ENCODE data around the gene CHRNB2. TPM values are rescaled to one million over a fixed set of nuclear protein-coding genes. Genes with fewer than 3 reads are reported as not detected.

CHRNB2 gene
- total and polyA plus RNA-seq, 4 donors: 0.08 TPM; not detected in 3

DNA sequence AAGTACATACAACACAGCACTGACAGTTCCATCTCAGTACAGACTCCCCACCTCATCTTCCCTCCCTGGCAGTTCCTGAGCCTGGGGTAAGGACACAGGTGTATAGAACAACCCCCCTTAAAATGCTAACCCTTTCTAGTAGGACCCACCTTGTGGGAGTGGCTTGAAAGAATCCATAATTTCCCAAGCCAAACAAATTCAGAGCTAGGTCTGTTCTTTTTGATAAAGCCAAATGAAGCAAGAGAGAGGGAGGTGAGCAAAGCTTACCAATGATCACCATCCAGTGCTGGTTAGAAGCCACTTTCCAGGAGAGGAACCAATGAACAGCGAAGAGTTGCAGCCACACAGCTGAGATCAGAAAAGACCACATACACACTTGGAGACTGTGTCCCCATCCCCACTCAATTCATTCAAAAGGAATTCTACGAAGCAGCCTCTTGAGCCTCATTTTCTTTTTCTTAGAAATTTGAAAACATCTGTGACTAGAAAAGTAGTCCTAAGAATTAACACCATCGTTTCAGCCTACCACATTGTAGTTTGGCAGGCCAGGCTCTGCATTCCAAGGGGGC, 18.3 kb upstream of the CHRNB2 start:
- Histone ChIP-seq H3K9me3 (ENCODE audit: control insufficient read depth, low read length) (no peaks in the 10 kb centered on the region), H3K27ac (ENCODE audit: low read depth in 1 of 2, low read length in 2 of 2) (no peak overlapping the region), H3K36me3 (ENCODE audit: control insufficient read depth in 1 of 2, insufficient read depth in 2 of 2, low read length in 1 of 2) (peaks cover 4 to 22% of the 10 kb centered on the region in 2 donors), H3K4me3 (ENCODE audit: low read length in 2 of 2) (no peak overlapping the region), H3K27me3 (ENCODE audit: control insufficient read depth in 1 of 2, insufficient read depth in 2 of 2, low read length in 1 of 2) (no peaks in the 10 kb centered on the region), H3K4me1 (ENCODE audit: control insufficient read depth in 1 of 2, insufficient read depth in 2 of 2, low read length in 2 of 2) (no peaks in the 10 kb centered on the region)
- 73% methylated on average over 3 of the region's 3 CpGs for WGBS, 2 donors
- DNase-seq: no peak
- no peak for ATAC-seq (ENCODE audit: low FRiP score)
- intact Hi-C loops (cut with DNase I): loop anchor here in 1 of 2 donors (5.0 kb wide), 2 partner anchors 67 to 142 kb away; partner anchors contain the start of gene IL6R

DNA sequence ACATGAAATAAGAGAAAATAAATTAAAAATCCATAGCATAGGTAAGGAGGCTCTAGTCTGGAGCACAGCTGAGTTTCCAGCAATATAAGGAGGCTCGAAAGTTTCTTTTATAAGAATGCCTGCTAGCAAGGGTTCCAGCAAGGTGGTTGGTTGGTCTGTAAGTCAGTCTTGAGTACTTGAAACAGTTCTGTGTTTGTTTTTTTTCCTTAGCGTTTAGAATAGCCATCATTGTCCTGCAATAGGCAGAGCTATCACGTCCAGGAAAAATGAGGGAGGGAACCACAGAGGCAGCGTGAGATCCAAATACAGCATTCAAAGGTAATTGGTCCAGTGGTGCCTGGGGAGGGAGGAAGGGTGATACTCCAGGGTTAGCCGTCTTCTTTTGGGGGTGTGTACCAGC, 17.5 kb upstream of the CHRNB2 start:
- no peak for ATAC-seq (ENCODE audit: low FRiP score)
- no peak for DNase-seq
- no peaks in the 10 kb centered on the region for H3K4me1 ChIP-seq (ENCODE audit: control insufficient read depth in 1 of 2, insufficient read depth in 2 of 2, low read length in 2 of 2)
- peaks cover 9 to 25% of the 10 kb centered on the region in 2 donors for H3K36me3 ChIP-seq (ENCODE audit: control insufficient read depth in 1 of 2, insufficient read depth in 2 of 2, low read length in 1 of 2)
- intact Hi-C loops (cut with DNase I): no loop called here
- H3K4me3 ChIP-seq (ENCODE audit: low read length in 2 of 2): no peak overlapping the region
- H3K27me3 ChIP-seq (ENCODE audit: control insufficient read depth in 1 of 2, insufficient read depth in 2 of 2, low read length in 1 of 2): no peaks in the 10 kb centered on the region
- H3K27ac ChIP-seq (ENCODE audit: low read depth in 1 of 2, low read length in 2 of 2): no peak overlapping the region
- WGBS, 2 donors: 45 to 50% methylated on average over 5 of the region's 5 CpGs
- no peaks in the 10 kb centered on the region for H3K9me3 ChIP-seq (ENCODE audit: control insufficient read depth, low read length)

DNA sequence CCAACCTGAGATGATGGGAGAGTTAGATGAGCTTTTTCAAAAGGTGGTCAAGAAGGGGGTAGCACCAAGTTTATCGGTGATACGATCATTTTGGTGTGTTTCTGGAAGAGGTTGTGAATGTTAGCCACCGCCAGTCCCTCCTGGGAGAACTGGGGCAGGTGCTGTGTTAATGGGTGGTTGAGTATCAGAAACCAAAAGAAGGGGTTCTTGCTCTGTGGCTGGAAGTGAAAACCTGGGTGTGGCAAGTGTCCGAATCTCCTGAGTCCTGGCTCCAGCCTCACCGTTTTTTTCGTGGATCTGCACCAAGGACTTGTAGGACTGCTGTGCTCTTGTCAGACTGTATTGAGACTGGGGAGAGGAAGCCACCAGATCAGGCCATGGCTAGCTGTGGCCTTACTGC, 16.9 kb upstream of the CHRNB2 start:
- no peaks in the 10 kb centered on the region for H3K27me3 ChIP-seq (ENCODE audit: control insufficient read depth in 1 of 2, insufficient read depth in 2 of 2, low read length in 1 of 2)
- 69 to 77% methylated on average over 6 of the region's 6 CpGs for WGBS, 2 donors
- no peak overlapping the region for H3K4me3 ChIP-seq (ENCODE audit: low read length in 2 of 2)
- H3K27ac ChIP-seq (ENCODE audit: low read depth in 1 of 2, low read length in 2 of 2): no peak overlapping the region
- no peak for ATAC-seq (ENCODE audit: low FRiP score)
- no peaks in the 10 kb centered on the region for H3K4me1 ChIP-seq (ENCODE audit: control insufficient read depth in 1 of 2, insufficient read depth in 2 of 2, low read length in 2 of 2)
- no peaks in the 10 kb centered on the region for H3K9me3 ChIP-seq (ENCODE audit: control insufficient read depth, low read length)
- DNase-seq: no peak
- intact Hi-C loops (cut with DNase I): no loop called here
- H3K36me3 ChIP-seq (ENCODE audit: control insufficient read depth in 1 of 2, insufficient read depth in 2 of 2, low read length in 1 of 2): peaks cover 9 to 29% of the 10 kb centered on the region in 2 donors

DNA sequence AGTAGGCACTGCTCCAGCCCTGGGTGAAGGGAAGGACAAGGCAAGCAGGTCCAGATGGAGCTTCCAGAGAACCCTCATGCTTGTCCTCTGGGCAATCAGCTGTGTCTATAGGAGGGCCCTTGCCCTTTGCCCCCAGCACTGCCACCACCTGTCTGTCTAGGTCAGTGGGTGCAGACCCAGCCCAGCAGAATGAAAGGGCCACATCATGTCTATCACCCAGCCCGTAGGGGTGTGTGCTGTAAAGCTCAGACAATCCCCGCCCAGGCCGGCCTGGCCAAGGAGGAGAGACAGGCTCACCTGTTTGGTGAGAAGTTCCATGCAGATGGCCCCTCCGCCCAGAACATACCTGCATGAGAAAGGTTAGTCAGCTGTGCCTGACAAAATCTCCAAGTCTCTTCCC, 16.1 kb upstream of the CHRNB2 start:
- DNase-seq: no peak
- H3K27me3 ChIP-seq (ENCODE audit: control insufficient read depth in 1 of 2, insufficient read depth in 2 of 2, low read length in 1 of 2): no peaks in the 10 kb centered on the region
- H3K27ac ChIP-seq (ENCODE audit: low read depth in 1 of 2, low read length in 2 of 2): no peak overlapping the region
- no peaks in the 10 kb centered on the region for H3K9me3 ChIP-seq (ENCODE audit: control insufficient read depth, low read length)
- intact Hi-C loops (cut with DNase I): no loop called here
- H3K4me3 ChIP-seq (ENCODE audit: low read length in 2 of 2): no peak overlapping the region
- ATAC-seq (ENCODE audit: low FRiP score): no peak
- H3K4me1 ChIP-seq (ENCODE audit: control insufficient read depth in 1 of 2, insufficient read depth in 2 of 2, low read length in 2 of 2): peaks cover 2 to 4% of the 10 kb centered on the region in 2 donors
- H3K36me3 ChIP-seq (ENCODE audit: control insufficient read depth in 1 of 2, insufficient read depth in 2 of 2, low read length in 1 of 2): peaks cover 9 to 29% of the 10 kb centered on the region in 2 donors
- 87 to 92% methylated on average over 4 of the region's 4 CpGs for WGBS, 2 donors

DNA sequence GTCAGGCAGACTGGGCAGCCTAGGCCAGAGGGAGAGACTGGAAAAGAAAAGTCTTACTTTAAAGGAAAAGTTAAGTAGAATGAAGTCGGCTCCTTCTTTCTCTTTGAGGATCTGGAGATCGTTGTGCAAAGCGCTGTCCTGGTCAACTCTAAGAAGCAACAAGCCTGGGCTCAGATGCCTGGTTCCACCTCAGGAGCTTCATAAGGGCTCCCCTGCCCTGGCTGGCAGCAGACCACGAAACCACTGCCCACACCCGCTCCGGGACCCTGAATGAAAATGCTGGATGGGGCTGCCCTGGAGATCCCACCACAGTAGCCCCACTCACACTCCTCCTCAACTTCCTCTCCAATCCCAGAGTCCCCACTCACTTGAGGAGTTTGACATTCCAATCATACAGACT, 15.5 kb upstream of the CHRNB2 start:
- intact Hi-C loops (cut with DNase I): no loop called here
- peaks cover 2 to 8% of the 10 kb centered on the region in 2 donors for H3K4me1 ChIP-seq (ENCODE audit: control insufficient read depth in 1 of 2, insufficient read depth in 2 of 2, low read length in 2 of 2)
- no peak for ATAC-seq (ENCODE audit: low FRiP score)

DNA sequence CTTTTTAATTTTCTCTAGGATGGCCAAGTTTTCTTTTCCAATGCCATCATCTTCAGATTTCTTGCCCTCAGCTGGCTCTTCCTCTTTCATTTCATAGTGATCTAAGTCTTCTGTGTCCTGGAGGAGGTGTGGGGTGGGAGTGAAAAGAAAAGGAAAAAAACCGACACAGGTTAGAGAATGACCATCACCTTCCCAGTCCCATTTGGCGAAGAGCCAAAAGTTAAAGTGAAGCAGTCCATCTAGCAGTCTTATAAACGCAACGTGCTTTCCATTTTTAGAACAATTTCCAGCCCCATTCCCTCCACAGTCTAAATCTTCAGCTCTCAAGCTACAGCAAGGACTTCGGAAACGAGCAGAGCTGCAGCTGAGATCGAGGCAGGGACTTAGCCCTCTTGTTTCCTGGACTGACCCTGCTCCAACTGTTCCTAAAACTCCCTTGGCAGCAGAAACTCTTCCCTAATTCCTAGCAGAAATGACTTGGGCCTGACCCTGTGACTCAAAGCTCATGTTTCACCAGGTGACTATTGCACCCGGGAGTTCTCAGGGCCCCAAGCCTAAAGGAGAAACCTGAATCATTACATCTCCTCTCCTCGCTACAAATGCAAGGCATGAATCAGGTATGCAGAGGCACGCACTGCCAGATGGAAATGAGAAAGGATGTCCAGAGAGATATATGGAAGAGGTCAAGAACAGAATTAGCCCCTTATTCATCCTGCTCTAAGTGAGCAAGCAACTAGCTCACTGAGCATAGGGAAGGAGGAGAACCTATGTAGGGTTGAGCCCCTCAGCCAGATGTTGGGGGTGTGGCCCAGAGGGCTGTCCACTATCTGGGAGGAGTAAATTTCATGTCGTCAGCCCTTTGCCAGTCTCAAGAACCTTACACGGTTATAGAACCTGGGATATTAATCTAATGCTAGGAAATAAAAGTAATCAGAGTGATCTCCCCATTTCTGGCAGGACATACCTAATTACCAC, 14.2 kb upstream of the CHRNB2 start:
- H3K4me1 ChIP-seq (ENCODE audit: control insufficient read depth in 1 of 2, insufficient read depth in 2 of 2, low read length in 2 of 2): peaks cover 2 to 8% of the 10 kb centered on the region in 2 donors
- no peaks in the 10 kb centered on the region for H3K9me3 ChIP-seq (ENCODE audit: control insufficient read depth, low read length)
- no peaks in the 10 kb centered on the region for H3K27me3 ChIP-seq (ENCODE audit: control insufficient read depth in 1 of 2, insufficient read depth in 2 of 2, low read length in 1 of 2)
- DNase-seq (no peak), ATAC-seq (ENCODE audit: low FRiP score) (no peak)
- no peak overlapping the region for H3K27ac ChIP-seq (ENCODE audit: low read depth in 1 of 2, low read length in 2 of 2)
- intact Hi-C loops (cut with DNase I): no loop called here
- H3K36me3 ChIP-seq (ENCODE audit: control insufficient read depth in 1 of 2, insufficient read depth in 2 of 2, low read length in 1 of 2): peaks cover 9 to 29% of the 10 kb centered on the region in 2 donors
- 59 to 68% methylated on average over 12 of the region's 12 CpGs for WGBS, 2 donors
- no peak overlapping the region for H3K4me3 ChIP-seq (ENCODE audit: low read length in 2 of 2)

More for the DNA sequence above, 15.5 kb upstream of the CHRNB2 start:
- H3K27me3 ChIP-seq (ENCODE audit: control insufficient read depth in 1 of 2, insufficient read depth in 2 of 2, low read length in 1 of 2): no peaks in the 10 kb centered on the region
- 91 to 94% methylated on average over 6 of the region's 6 CpGs for WGBS, 2 donors
- H3K4me3 ChIP-seq (ENCODE audit: low read length in 2 of 2): no peak overlapping the region
- H3K36me3 ChIP-seq (ENCODE audit: control insufficient read depth in 1 of 2, insufficient read depth in 2 of 2, low read length in 1 of 2): peaks cover 9 to 29% of the 10 kb centered on the region in 2 donors
- no peaks in the 10 kb centered on the region for H3K9me3 ChIP-seq (ENCODE audit: control insufficient read depth, low read length)
- no peak for DNase-seq
- no peak overlapping the region for H3K27ac ChIP-seq (ENCODE audit: low read depth in 1 of 2, low read length in 2 of 2)

DNA sequence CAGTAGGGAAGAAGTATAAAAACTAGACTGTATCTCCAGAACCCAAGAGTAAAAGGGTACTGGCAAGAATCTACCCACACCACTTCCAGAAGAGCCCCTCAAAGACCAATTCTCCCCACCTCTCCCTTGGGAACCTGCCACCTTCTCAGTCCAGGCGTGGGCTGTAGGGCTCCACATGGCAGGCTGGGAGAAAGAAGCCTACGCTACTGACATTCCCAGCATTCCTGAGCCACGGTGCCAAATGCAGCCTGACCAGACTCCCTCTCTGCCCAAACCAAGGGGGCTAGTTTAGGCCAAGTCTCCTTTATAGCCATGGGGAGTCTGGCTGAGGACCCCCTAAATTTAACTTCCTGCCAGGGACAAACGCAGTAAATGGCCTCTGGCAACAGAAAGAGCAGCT, 11.2 kb upstream of the CHRNB2 start:
- Histone ChIP-seq H3K4me1 (ENCODE audit: control insufficient read depth in 1 of 2, insufficient read depth in 2 of 2, low read length in 2 of 2) (peaks cover 2 to 8% of the 10 kb centered on the region in 2 donors), H3K27ac (ENCODE audit: low read depth in 1 of 2, low read length in 2 of 2) (no peak overlapping the region), H3K9me3 (ENCODE audit: control insufficient read depth, low read length) (no peaks in the 10 kb centered on the region), H3K36me3 (ENCODE audit: control insufficient read depth in 1 of 2, insufficient read depth in 2 of 2, low read length in 1 of 2) (peaks cover 9 to 21% of the 10 kb centered on the region in 2 donors), H3K4me3 (ENCODE audit: low read length in 2 of 2) (peak overlapping the region in 1 of 2 donors; percentile 79), H3K27me3 (ENCODE audit: control insufficient read depth in 1 of 2, insufficient read depth in 2 of 2, low read length in 1 of 2) (no peaks in the 10 kb centered on the region)
- WGBS, 2 donors: 3% methylated on average over 4 of the region's 4 CpGs
- intact Hi-C loops (cut with DNase I): loop anchor here in 1 of 2 donors (5.0 kb wide), 1 partner anchor 381 kb away; the partner anchor contains the start of gene PMVK
- DNase-seq: peak in 1 of 2 donors; percentile 55
- no peak for ATAC-seq (ENCODE audit: low FRiP score)

DNA sequence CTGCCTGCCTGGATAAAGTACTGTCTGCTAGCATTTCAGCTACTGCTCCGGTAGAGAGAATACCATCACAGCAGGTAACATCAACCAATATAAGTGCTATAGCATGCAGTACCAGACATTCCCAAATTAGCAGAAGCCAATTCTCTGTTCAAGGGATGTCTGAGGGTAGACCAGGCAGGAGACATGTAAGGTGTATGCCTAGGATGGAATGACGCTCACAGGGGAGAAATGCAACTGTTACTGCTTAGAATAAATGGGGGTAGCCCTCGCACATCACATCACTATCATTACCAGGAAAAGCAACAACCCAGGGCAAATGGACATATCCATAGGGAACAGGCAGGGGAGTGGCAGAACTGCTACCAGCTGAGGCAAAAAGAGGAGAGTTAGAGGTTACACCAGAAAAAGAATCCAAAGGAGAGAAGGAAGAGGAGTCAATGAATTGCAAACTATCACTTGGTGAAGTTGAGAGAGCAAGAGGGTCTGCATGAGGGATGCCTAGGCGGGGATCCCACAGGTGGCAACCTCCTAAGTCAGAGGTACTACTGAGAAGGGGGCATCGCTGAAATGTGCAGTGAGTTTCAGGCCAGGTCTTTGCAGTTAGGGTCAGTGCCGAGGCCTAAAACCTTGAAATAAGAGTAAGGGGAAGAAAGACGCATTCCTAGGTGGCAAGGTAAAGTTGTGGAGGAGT, 10.2 kb upstream of the CHRNB2 start:
- no peaks in the 10 kb centered on the region for H3K27me3 ChIP-seq (ENCODE audit: control insufficient read depth in 1 of 2, insufficient read depth in 2 of 2, low read length in 1 of 2)
- peaks cover 6 to 14% of the 10 kb centered on the region in 2 donors for H3K36me3 ChIP-seq (ENCODE audit: control insufficient read depth in 1 of 2, insufficient read depth in 2 of 2, low read length in 1 of 2)
- no peaks in the 10 kb centered on the region for H3K9me3 ChIP-seq (ENCODE audit: control insufficient read depth, low read length)
- 8 to 16% methylated on average over 7 of the region's 7 CpGs for WGBS, 2 donors
- ATAC-seq (ENCODE audit: low FRiP score): no peak
- peaks cover 2 to 8% of the 10 kb centered on the region in 2 donors for H3K4me1 ChIP-seq (ENCODE audit: control insufficient read depth in 1 of 2, insufficient read depth in 2 of 2, low read length in 2 of 2)
- DNase-seq: no peak
- peak overlapping the region; percentile 70 to 79 for H3K4me3 ChIP-seq (ENCODE audit: low read length in 2 of 2)
- no peak overlapping the region for H3K27ac ChIP-seq (ENCODE audit: low read depth in 1 of 2, low read length in 2 of 2)
- intact Hi-C loops (cut with DNase I): loop anchor here in 1 of 2 donors (5.0 kb wide), 1 partner anchor 380 kb away; the partner anchor contains the start of gene PMVK

Measured in aorta (tissue), 5 donors.